BLaER1 treated with 17β-estradiol and CSF1 and Interleukin-3, amounts not matched to agents 10 nM and 100 nM (cell line): Measurements from ENCODE around the gene FKBP1B.
"Not testable (repeated sequence)": the region's sequence is repeated elsewhere in the genome, so short reads cannot be mapped to it uniquely, and the experiment has no call there.

Source experiments
- H3K27ac ChIP-seq, 11 experiments: shearing (Covaris generic); formaldehyde crosslinking; 2 replicates each; pipeline ENCODE4 v1.8.1; 2022
- H3K27me3 ChIP-seq, 11 experiments: shearing (Covaris generic); formaldehyde crosslinking; 2 replicates each; pipeline ENCODE4 v1.8.1; 2022
- H3K36me3 ChIP-seq, 11 experiments: shearing (Covaris generic); formaldehyde crosslinking; 2 replicates each; pipeline ENCODE4 v1.8.1; 2022
- H3K4me1 ChIP-seq, 10 experiments: shearing (Covaris generic); formaldehyde crosslinking; 2 replicates each; pipeline ENCODE4 v1.8.1; 2022
- H3K4me2 ChIP-seq, 11 experiments: shearing (Covaris generic); formaldehyde crosslinking; 2 replicates each; pipeline ENCODE4 v1.8.1; 2022
- H3K4me3 ChIP-seq, 10 experiments: shearing (Covaris generic); formaldehyde crosslinking; 2 replicates each; pipeline ENCODE4 v1.8.1; 2022
- H3K9ac ChIP-seq, 11 experiments: shearing (Covaris generic); formaldehyde crosslinking; 2 replicates each; pipeline ENCODE4 v1.8.1; 2022
- H3K9me3 ChIP-seq, 11 experiments: shearing (Covaris generic); formaldehyde crosslinking; replicated peaks in 1 of 11; 2 replicates each; pipeline ENCODE4 v1.8.1; 2022
- H4K20me1 ChIP-seq, 11 experiments: shearing (Covaris generic); formaldehyde crosslinking; 2 replicates each; pipeline ENCODE4 v1.8.1; 2022
- Cebpa-rat ChIP-seq, 11 experiments: shearing (Covaris generic); IDR thresholded peaks; 2 replicates each; pipeline ENCODE4 v1.8.1; 2022

FKBP1B gene

GRCh38 chr2:24040511-24040910 lies 9.0 kb upstream of the FKBP1B start:
- H3K4me2 ChIP-seq, result no peak overlapping the region
- no peaks in the 10 kb centered on the region for H3K9me3 ChIP-seq
- H3K9ac ChIP-seq, result no peak overlapping the region
- no peak overlapping the region for H3K27ac ChIP-seq
- no peak overlapping the region for H3K4me3 ChIP-seq
- peaks cover 0 to 18% (median 4%) of the 10 kb centered on the region in 11 experiments; a peak in 6 of 22 replicates for H4K20me1 ChIP-seq
- H3K27me3 ChIP-seq, result no peaks in the 10 kb centered on the region
- H3K36me3 ChIP-seq, result peaks cover 28 to 45% (median 40%) of the 10 kb centered on the region in 11 experiments
- TF ChIP-seq Cebpa-rat (IDR thresholded peaks at IDR 0.05), result no peak
- peaks cover 5 to 8% (median 6%) of the 10 kb centered on the region in 10 experiments; a peak in 19 of 20 replicates for H3K4me1 ChIP-seq

- peaks cover 0 to 18% (median 0%) of the 10 kb centered on the region in 11 experiments; a peak in 4 of 22 replicates for H4K20me1 ChIP-seq
- peaks cover 15 to 22% (median 18%) of the 10 kb centered on the region in 11 experiments for H3K36me3 ChIP-seq
- H3K27ac ChIP-seq, H3K4me2 ChIP-seq, H3K9ac ChIP-seq, H3K4me3 ChIP-seq, H3K9me3 ChIP-seq, H3K27me3 ChIP-seq: not testable (repeated sequence)
- peaks cover 20 to 25% (median 23%) of the 10 kb centered on the region in 10 experiments for H3K4me1 ChIP-seq
Observed at GRCh38 chr2:24043133-24043532, 6.4 kb upstream of the FKBP1B start.

GRCh38 chr2:24045511-24046508 lies 3.7 kb upstream of the FKBP1B start:
- Histone ChIP-seq H3K9ac (peak overlapping the region; percentile 74 to 85 (median 82); a peak in 13 of 22 replicates), H3K27ac (no peak overlapping the region)
- no peak for TF ChIP-seq Cebpa-rat (IDR thresholded peaks at IDR 0.05)

GRCh38 chr2:24046599-24046929 lies 3.0 kb upstream of the FKBP1B start:
- H3K27ac ChIP-seq, result peak overlapping the region; percentile 4 to 79 (median 65); a peak in 18 of 22 replicates
- H3K4me1 ChIP-seq, result peaks cover 31 to 43% (median 41%) of the 10 kb centered on the region in 10 experiments
- peak overlapping the region; percentile 74 to 85 (median 82) for H3K9ac ChIP-seq
- H3K4me2 ChIP-seq, result peak overlapping the region; percentile 67 to 88 (median 80)
- no peaks in the 10 kb centered on the region; a peak in 1 of 22 replicates for H3K36me3 ChIP-seq
- no peaks in the 10 kb centered on the region for H3K9me3 ChIP-seq
- H3K4me3 ChIP-seq, result peak overlapping the region; percentile 74 to 90 (median 80)
- TF ChIP-seq Cebpa-rat (IDR thresholded peaks at IDR 0.05), result no peak
- H4K20me1 ChIP-seq, result peaks cover 0 to 8% (median 0%) of the 10 kb centered on the region in 11 experiments; a peak in 4 of 22 replicates
- peaks cover 35 to 41% (median 40%) of the 10 kb centered on the region in 11 experiments for H3K27me3 ChIP-seq

More at GRCh38 chr2:24045511-24046508, 3.7 kb upstream of the FKBP1B start:
- Histone ChIP-seq H3K9me3 (no peaks in the 10 kb centered on the region), H3K4me3 (peak overlapping the region; percentile 74 to 90 (median 80); a peak in 19 of 20 replicates), H4K20me1 (peaks cover 0 to 8% (median 0%) of the 10 kb centered on the region in 11 experiments; a peak in 4 of 22 replicates), H3K27me3 (peaks cover 28 to 33% (median 32%) of the 10 kb centered on the region in 11 experiments), H3K4me2 (peak overlapping the region; percentile 67 to 88 (median 80)), H3K4me1 (peaks cover 31 to 43% (median 41%) of the 10 kb centered on the region in 10 experiments), H3K36me3 (peaks cover 0 to 2% (median 0%) of the 10 kb centered on the region in 11 experiments; a peak in 1 of 22 replicates)

- Histone ChIP-seq H4K20me1 (peaks cover 0 to 8% (median 0%) of the 10 kb centered on the region in 11 experiments; a peak in 3 of 22 replicates), H3K9ac (peak within 1 kb of the TSS; percentile 74 to 85 (median 82)), H3K9me3 (no peaks in the 10 kb centered on the region), H3K27ac (peak within 1 kb of the TSS; percentile 4 to 79 (median 65); a peak in 20 of 22 replicates), H3K36me3 (no peaks in the 10 kb centered on the region; a peak in 1 of 22 replicates), H3K27me3 (peaks cover 41 to 47% (median 45%) of the 10 kb centered on the region in 11 experiments), H3K4me1 (peaks cover 31 to 43% (median 41%) of the 10 kb centered on the region in 10 experiments), H3K4me2 (peak within 1 kb of the TSS; percentile 67 to 88 (median 80)), H3K4me3 (peak within 1 kb of the TSS; percentile 74 to 90 (median 80))
- TF ChIP-seq Cebpa-rat (IDR thresholded peaks at IDR 0.05), result no peak
Observed at GRCh38 chr2:24046930-24047702, 2.4 kb upstream of the FKBP1B start, which contains the start of gene WDCP. WDCP (minus strand) TSS chr2:24047391; CDS start chr2:24039494, 7,897 bp downstream.

GRCh38 chr2:24047703-24048033 lies 1.9 kb upstream of the FKBP1B start:
- Histone ChIP-seq H3K9me3 (no peaks in the 10 kb centered on the region), H3K27ac (no peak overlapping the region; a peak in 1 of 22 replicates), H3K4me1 (peaks cover 31 to 43% (median 41%) of the 10 kb centered on the region in 10 experiments), H3K27me3 (peaks cover 43 to 52% (median 51%) of the 10 kb centered on the region in 11 experiments), H3K4me2 (peak overlapping the region; percentile 55 to 78 (median 64)), H3K4me3 (peak overlapping the region in 4 of 10 experiments; percentile 12 to 82 (median 74); a peak in 2 of 20 replicates), H3K36me3 (no peaks in the 10 kb centered on the region; a peak in 1 of 22 replicates), H4K20me1 (peaks cover 0 to 8% (median 0%) of the 10 kb centered on the region in 11 experiments; a peak in 3 of 22 replicates), H3K9ac (0 out of 22 replicates have a peak overlapping the region, but pooled peaks of 1 of the 11 experiments have one; percentile 30)
- TF ChIP-seq Cebpa-rat (IDR thresholded peaks at IDR 0.05), result no peak

- TF ChIP-seq Cebpa-rat (IDR thresholded peaks at IDR 0.05), result no peak
Observed at GRCh38 chr2:24048769-24049484, 614 bp upstream of the FKBP1B start.

More at GRCh38 chr2:24048769-24049484, 614 bp upstream of the FKBP1B start:
- Histone ChIP-seq H3K4me1 (peaks cover 31 to 43% (median 41%) of the 10 kb centered on the region in 10 experiments), H3K9me3 (no peaks in the 10 kb centered on the region), H3K4me3 (peak overlapping the region; percentile 52 to 76 (median 65)), H4K20me1 (peaks cover 0 to 5% (median 0%) of the 10 kb centered on the region in 11 experiments; a peak in 4 of 22 replicates), H3K9ac (peak overlapping the region; percentile 38 to 71 (median 56); a peak in 14 of 22 replicates), H3K27me3 (peaks cover 43 to 62% (median 54%) of the 10 kb centered on the region in 11 experiments), H3K36me3 (no peaks in the 10 kb centered on the region), H3K27ac (no peak overlapping the region), H3K4me2 (peak overlapping the region; percentile 81 to 95 (median 90))
